GM12892 (cell line): ENCODE data around the gene SYNGR1.

Experiments used
- POLR2A ChIP-seq: IDR thresholded peaks from 2 replicates; pipeline ENCODE4 v1.6.1; 2011; ENCODE audit warnings: low read depth, low read length, control low read depth
- POLR2AphosphoS5 ChIP-seq: IDR thresholded peaks from 2 replicates; pipeline ENCODE4 v1.6.1; 2011; ENCODE audit warnings: low read depth, low read length, control low read depth
- TAF1 ChIP-seq: IDR thresholded peaks from 2 replicates; pipeline ENCODE4 v1.6.1; 2011; ENCODE audit warnings: low read depth, mild to moderate bottlenecking, control low read depth, low read length, borderline replicate concordance

- TF ChIP-seq POLR2AphosphoS5 (no peak), POLR2A (no peak), TAF1 (no peak)
Measured at GRCh38 chr22:39414377-39414776, 64.6 kb downstream of the SYNGR1 start.
